Activated CD8-positive, alpha-beta memory T cell treated with anti-CD3 and anti-CD28 coated beads, Interleukin-2, amount 50 U/mL, for 48 hours (primary cell): ENCODE measurements around the gene JAK1.

Experiments used
- DNase-seq: peaks from one replicate; pipeline ENCODE4 v3.0.0-alpha.2; 2020

JAK1 gene

DNA sequence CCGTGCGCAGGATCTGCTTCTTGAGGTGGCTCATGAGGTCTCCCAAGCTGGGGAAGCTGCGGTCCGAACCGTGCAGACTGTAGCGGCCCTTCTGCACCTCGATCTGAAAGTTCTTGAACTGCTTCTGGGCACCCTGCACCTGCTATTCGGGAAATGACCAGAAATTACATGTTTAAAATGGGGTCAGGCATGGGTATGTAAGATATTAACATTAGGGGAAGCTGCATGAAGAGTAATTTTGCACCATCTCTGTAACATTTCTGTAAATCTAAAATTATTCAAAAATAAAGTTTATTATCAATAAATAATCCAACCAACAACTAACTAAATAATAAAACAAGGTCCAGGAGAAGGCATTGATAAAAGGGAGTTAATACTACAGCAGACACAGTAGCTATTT, 110.8 kb downstream of the JAK1 start:
- no peak for DNase-seq

- DNase-seq: no peak
These were observed 111.7 kb downstream of the JAK1 start for GRCh38 chr1:64854674-64855073.

DNA sequence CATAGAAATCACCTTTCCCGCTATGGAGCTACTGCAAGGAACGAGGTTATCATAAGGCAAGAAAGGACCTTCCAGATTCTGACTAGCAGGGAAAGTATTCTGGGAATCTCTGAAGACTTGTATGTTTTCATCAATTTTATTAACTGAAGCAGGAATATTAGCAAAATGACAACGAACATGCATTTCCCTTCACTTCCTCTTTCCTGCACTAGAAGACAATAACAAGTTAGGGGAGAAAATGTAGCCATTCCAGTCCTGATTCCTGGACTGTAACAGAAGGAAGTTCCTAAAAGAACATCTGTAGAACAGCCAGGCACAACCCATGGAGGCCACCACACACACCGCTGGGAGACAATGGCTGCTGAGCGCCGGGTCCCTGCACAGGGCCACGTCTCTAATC, 114.7 kb downstream of the JAK1 start:
- no peak for DNase-seq

DNA sequence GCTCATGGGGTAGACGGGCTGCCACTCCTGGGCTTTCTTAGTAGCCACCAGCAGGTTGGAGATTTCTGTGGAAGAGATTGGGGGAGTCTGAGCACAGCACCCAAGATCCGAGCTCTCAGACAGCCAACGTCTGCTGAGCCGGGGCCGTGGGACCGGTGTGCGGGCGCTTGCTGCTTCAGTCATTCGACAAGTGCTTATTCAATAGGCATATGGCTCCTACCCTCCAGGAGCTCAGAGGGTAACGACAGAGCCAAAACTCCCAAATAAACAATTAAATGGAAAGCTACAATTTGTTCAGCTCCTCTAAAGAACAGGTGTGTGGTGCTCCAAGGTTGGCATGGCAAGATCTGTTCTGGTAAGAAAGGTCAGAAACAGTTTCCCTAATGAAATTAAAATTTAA, 115.5 kb downstream of the JAK1 start:
- DNase-seq: no peak

- no peak for DNase-seq
These were observed 116.4 kb downstream of the JAK1 start for GRCh38 chr1:64849942-64850341.

DNA sequence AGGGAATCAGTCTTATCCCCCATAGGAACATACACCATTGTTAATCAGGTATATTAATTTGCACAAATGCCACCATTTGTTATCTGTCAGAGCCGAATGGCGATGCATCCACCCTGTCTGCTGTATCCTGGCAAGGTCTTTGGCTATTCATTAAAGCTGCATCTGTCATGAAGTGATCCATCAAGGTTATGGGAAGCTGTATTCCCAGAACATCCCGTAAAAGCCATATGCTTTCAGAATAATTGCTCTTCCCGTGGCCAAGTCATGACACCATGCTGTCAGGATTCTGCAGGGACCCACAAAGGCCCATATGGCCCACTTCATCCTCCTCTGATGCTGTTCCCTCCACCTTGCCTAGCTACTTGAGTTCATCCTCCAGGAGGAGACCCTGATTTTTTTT, 117.5 kb downstream of the JAK1 start:
- no peak for DNase-seq

- DNase-seq: no peak
These were observed 118.2 kb downstream of the JAK1 start for GRCh38 chr1:64848136-64848535.

- no peak for DNase-seq
These were observed 118.7 kb downstream of the JAK1 start for GRCh38 chr1:64847666-64848065.

DNA sequence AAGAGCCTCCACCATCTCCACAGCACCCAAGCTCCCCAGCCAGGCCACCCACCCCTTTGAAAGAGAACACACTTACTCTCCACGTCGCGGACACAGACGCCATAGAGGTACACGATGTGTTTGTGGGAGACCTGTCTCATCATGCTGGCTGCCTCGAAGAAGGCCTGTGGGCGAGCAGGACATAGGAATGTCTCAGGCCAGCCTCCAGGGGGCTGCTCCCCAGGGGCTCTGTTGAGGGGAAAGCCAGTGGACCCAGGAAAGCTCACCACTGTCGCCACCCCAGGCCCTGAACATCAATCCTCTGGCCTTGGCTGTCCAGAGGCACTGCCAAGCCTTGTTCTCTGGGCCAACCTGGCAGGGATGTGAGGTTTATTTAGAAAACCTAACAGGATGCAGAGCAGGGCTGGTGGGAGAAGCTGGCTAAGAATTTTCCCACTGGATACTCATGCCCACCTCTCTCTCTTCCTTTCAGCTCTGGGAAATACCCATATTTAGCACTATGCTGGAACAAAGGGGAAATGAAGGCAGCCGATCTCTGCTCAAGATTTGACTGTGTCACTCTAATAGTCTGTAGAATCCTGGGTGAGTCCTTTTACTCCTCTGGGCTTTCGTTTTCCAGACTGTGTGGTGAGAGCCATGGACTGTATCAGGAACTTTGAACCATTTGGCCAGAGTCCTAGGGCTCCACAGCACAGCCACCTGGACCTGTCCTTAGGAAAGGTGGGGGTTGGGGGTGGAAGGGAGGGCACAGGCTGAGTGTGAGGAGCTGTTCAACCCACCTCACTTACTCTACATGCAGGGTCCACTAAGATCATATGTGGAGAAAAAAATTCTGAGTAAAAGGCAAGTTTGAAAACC, 119.5 kb downstream of the JAK1 start:
- DNase-seq: no peak

DNA sequence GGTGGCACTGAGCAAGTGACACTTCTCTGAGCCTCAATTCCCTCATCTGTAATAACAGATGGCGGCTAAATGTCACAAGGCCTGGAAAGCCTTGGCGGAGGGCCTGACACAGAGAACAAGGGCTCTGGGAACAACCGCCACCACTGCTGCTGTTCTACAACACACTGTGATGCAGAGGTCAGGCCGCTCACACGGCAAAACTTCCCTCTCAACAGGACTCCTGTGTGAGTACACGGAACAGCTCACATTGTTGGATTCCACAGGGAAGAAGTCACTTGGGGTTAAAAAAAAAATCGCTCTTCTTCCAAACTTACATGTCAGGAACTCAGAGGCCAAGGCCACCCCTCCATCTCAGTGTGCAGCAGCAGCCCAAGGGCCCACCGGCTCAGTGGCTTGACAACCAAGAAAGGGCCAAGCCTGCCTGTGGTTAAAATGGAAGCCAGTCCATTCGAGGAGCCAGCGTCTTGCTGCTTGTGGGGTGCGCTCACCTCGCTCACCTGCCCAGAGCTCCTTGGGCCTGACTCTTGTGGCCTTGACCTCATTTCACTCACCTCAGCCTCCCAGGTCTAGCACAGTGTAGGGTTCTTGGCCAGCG, 120.4 kb downstream of the JAK1 start:
- no peak for DNase-seq

DNA sequence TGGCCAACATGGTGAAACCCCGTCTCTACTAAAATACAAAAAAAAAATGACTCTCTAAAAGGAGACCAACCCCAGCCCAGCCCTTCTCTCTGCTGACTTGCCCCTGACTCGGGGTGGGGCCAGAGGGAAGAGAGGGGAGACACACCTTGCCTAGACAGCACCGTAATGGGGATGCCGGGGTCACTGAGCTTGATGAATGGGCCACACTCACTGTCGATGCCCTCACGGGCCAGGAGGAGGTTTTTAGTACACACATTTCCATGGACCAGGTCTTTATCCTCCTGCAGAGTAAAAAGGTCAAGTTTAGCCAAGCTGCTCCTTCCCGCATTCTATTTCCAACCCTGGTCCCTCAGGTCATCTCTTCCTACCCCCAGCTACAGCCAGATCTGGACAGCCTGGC, 121.7 kb downstream of the JAK1 start:
- no peak for DNase-seq

DNA sequence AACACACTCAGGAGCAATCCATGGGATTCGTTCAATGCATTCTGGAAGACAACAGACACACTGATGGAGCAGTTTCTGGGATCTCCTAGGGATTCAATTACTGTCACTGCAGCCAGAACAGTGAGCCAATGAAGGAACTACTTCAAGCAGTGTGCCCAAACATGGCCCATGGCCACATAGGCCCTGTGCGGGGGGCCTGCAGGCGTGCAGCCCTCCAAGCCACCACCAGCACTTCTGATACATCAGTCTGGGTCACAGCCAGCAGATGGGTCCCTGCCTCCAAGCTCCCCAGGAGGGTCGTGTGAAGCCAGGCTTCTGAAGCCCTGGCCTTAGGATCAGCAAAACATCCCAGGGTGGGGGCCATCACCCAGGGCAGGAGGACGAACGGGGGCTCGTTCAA, 122.2 kb downstream of the JAK1 start:
- no peak for DNase-seq

DNA sequence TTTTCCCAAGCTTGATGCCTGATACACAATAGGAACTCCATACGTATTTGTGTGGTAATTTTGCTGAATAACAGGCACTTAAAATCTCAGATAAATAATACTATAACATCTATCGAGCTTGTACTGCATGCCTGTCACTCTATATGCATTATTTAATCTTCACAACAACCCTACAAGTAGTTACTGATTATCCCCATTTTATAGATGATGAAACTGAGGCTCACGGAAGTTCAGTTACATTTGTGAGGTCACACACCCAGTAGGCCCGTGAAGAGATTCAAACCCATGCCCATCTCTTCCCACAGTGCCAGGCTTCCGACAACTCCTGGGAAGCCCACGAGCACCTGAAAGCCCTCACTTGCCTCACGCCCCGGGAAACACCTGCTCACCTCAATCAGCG, 122.7 kb downstream of the JAK1 start:
- no peak for DNase-seq

- no peak for DNase-seq
These were observed 124.1 kb downstream of the JAK1 start for GRCh38 chr1:64842224-64842623.

DNA sequence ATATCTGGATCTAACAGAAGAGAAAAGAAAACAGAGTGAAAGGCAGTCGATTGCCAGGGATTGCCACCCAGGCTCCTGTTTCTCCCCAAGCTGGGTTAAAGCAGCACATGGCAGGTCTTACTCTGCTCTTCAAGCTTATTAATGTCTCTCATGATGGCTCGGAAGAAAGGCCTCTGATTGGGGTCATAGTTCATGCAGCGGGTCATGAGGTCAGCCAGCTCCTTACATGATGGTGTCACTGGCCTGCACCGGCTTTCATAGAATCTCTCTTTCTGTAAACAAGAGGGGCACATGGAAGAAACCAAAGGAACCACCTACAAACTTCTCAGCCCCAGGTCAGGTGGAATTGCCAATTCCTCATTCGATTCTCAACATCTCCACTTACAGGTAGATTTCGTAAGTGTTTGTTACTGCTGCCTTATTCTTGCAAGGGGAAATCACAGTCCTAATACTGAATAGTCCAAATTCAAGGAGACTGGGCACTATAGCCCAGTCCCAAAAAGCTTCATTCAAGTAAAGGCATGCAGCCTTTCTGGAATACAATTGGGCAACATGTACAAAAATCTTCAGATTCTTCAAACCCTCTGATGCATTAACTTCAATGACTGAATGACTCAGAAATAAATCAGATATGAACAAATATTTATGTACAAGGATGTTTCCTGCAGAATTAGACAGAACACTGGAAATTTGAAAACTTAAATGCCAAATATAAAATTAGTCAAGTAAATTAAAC, 124.9 kb downstream of the JAK1 start:
- no peak for DNase-seq

DNA sequence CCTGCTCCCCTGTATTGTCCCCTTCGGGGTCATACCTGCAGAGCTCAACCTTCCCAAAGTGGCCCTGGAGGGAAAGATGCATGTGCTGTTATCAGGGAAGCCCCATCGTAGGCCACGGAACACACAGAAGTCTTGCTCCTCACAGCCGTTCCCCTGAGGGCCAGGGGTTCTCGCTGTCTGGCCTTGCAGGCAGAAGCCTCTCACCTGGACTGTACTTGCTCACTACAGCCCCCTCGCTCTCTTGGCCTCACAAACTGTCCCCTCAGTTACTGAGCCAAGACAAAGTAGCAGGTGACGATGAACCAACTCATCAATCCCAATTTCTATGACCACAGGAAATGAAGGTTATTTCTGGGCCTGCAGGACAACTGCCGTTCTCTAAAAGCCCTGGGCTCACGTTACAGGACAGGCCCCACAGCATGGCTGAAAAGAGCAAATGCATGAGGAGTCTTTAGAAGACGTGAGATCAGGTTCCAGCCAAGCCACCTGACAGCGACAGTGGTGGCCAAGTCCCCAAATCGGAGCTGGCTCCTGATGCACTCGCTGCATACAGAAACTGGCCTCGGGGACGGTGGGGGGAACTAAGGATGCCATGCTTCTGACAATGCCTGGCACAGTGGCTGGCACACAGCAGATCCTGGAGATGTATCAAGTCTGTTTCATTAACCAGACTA, 126.5 kb downstream of the JAK1 start:
- no peak for DNase-seq

DNA sequence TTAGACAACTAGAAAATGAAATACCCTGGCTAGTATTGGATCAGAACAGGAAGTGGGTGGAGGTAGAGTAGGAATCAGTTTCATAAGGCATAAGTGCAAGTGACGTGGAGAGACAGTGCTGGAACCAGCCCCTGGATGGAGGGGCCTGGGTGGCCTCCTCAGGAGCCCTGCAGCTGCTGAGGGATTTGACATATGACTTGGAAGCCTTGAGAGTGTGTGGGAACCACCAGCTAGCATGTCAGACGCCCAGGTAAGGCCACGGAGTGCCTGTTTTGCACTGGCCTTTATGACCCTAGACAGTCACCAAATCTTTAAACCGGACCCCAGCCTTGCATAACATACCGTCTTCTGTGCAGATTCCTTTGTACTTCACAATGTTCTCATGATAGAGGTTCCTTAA, 127.1 kb downstream of the JAK1 start:
- DNase-seq: no peak

GRCh38 chr1:64838486-64838885, 127.9 kb downstream of the JAK1 start:
- DNase-seq: no peak

DNA sequence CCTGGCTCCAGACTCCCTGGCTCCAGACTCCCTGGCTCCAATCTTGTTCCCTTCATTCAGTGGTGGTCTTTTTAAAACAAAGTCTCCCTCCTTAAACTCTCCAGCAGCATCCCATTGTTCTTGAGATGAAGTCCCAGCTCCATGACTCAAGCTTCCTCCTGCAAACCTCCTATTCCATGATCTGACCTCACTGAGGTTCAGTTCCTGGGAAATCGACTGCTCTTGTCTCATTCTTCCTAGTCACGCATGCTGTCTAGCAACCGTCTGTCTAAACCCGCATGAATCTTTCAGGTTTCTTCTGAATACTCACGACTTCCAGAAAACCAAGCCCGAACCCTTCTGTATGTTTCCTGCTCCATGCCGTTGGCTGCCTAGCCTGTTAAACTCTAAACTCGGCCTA, 129.5 kb downstream of the JAK1 start:
- DNase-seq: no peak

DNA sequence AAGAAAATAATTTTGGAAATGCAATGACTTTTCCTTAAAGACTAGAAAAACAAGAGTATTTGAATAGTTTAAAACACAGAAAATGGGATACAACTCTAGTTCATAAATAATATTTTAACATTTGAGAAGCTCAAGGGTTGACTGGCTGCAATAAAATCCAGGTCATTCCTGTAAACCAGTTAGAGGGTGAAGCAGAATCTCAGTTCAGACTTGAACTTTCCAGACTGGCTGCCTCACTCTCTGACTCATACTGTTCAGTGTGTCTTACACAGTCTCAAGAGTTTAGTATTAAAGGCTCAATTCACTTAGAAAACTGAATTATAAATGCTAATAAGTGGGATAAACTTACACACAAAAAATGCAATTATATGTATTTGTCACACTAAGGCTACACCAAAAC, 131.6 kb downstream of the JAK1 start:
- DNase-seq: no peak

- no peak for DNase-seq
These were observed 136.2 kb downstream of the JAK1 start for GRCh38 chr1:64830030-64830651.

DNA sequence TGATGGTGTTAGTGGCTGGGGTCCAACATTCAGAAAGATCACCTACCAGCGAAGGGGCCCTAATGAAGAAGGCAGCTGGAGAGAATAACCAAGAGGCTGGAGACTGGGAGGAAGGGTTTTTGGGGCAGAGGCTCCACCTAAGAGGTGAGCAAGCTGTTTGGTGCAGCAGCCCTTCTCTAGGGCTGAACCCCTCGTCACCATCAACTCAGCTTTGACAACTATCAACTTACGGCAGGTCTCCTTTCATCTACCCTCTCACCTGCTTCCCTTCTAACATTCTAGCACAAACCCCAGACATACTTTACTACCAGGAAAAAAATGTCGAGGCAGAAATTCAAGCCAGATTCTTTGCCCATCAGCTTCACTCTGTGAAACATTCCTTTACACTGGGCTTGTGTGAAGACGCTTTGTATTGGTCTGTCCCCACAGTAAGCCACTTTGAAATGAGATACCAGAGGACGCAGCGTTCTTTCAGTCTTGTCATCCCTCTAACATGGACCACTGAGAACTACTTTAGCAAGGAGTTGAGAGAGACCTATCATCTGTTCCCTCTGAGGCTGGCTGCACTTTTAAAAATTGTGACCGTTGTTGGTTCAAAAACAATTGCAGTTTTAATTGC, 136.8 kb downstream of the JAK1 start:
- no peak for DNase-seq

- DNase-seq: no peak
These were observed 137.5 kb downstream of the JAK1 start for GRCh38 chr1:64828829-64829228.
